ENCODE measurements around the gene LGR4. TPM values are rescaled to one million over a fixed set of nuclear protein-coding genes. Genes with fewer than 3 reads are reported as not detected.

LGR4 gene
- total and polyA plus RNA-seq, 2 of the 13 experiments (the other 11 are each of a cell fraction or from before 2014, with no cell fraction given), result 42.1 to 68.7 TPM

- H3K36me3 ChIP-seq (replicated peaks in 1 of 2; ENCODE audit: control insufficient read depth in 1 of 2, insufficient read depth in 2 of 2, low read length in 2 of 2), result peaks cover 3 to 28% of the 10 kb centered on the region in 2 experiments; a peak in 4 of 5 replicates
- 96% methylated on average over 1 of the region's 1 CpG for WGBS (ENCODE audit: low lambda C conversion rate)
- H3K9ac ChIP-seq (ENCODE audit: insufficient read depth, low read depth, low read length), result no peak overlapping the region
- no peaks in the 10 kb centered on the region for H3K9me3 ChIP-seq (ENCODE audit: low read length)
- intact Hi-C loops (cut with micrococcal nuclease; ENCODE audit: unreplicated experiment), result no loop called here
- H2AFZ ChIP-seq (ENCODE audit: low read length), result no peak overlapping the region
- no peak overlapping the region for H3K4me2 ChIP-seq (ENCODE audit: low read depth, low read length)
- no peak overlapping the region for H3K4me3 ChIP-seq (replicated peaks in 1 of 3; ENCODE audit: insufficient read depth in 1 of 3, low read depth in 2 of 3, low read length in 3 of 3)
- peaks cover 31% of the 10 kb centered on the region for H3K4me1 ChIP-seq (ENCODE audit: insufficient read depth, low read length)
- H3K27me3 ChIP-seq (ENCODE audit: control insufficient read depth in 1 of 2, insufficient read depth in 2 of 2, low read length in 2 of 2), result no peaks in the 10 kb centered on the region
- ChIA-PET CTCF (ENCODE audit: low intra/inter-chr PET ratio, low total read pairs) (no interaction called here), POLR2A (no interaction called here)
- no peak for FAIRE-seq
- peaks cover 26% of the 10 kb centered on the region; the same call in 1 of the 2 replicates for H4K20me1 ChIP-seq (ENCODE audit: insufficient read depth, low read length)
- H3K79me2 ChIP-seq (ENCODE audit: insufficient read depth, low read length), result peaks cover 64% of the 10 kb centered on the region
- ATAC-seq, result no peak
- no peak for TF ChIP-seq THRA (CRISPR knock-in tag; IDR thresholded peaks at IDR 0.05; ENCODE audit: borderline replicate concordance)
- no peak for TF ChIP-seq MIER3 (CRISPR knock-in tag; IDR thresholded peaks at IDR 0.05; ENCODE audit: borderline replicate concordance)
- TF ChIP-seq ZFP36L2 (CRISPR knock-in tag; IDR thresholded peaks at IDR 0.05), result no peak
- no peak for TF ChIP-seq NR3C1 (CRISPR knock-in tag; IDR thresholded peaks at IDR 0.05)
- no peak for TF ChIP-seq ASH2L (IDR thresholded peaks at IDR 0.05; ENCODE audit: insufficient read length, low read depth, low read length)
- no peak for TF ChIP-seq RERE (CRISPR knock-in tag; IDR thresholded peaks at IDR 0.05; ENCODE audit: low read depth)
- TF ChIP-seq AKAP8 (CRISPR knock-in tag; IDR thresholded peaks at IDR 0.05), result no peak
- TF ChIP-seq FOXA1 (IDR thresholded peaks at IDR 0.05), result no peak
- TF ChIP-seq FOXA1 (CRISPR knock-in tag; IDR thresholded peaks at IDR 0.05), result no peak
- TF ChIP-seq ZNF512 (CRISPR knock-in tag; IDR thresholded peaks at IDR 0.05), result no peak
- TF ChIP-seq ZNF652 (CRISPR knock-in tag; IDR thresholded peaks at IDR 0.05; ENCODE audit: borderline replicate concordance, low read depth), result no peak
- no peak for TF ChIP-seq PRMT3 (CRISPR knock-in tag; IDR thresholded peaks at IDR 0.05; ENCODE audit: borderline replicate concordance, low read depth)
- no peak for TF ChIP-seq ZFP36L1 (CRISPR knock-in tag; IDR thresholded peaks at IDR 0.05)
- TF ChIP-seq ZNF513 (CRISPR knock-in tag; conservative IDR thresholded peaks at IDR 0.05), result no peak
- in situ Hi-C loops (cut with HindIII; ENCODE audit: extremely low pct_ligation_motif_present, low pct_unique_long_range_greater_than_20kb), result no loop called here
- DNase-seq (ENCODE audit: low spot score), result no peak
- BruUV-seq (replicated peaks), result no TSS peak
- no peak overlapping the region for H3K27ac ChIP-seq (ENCODE audit: extremely low read length, insufficient read depth, low read length)
These were observed 62.3 kb downstream of the LGR4 start for GRCh38 chr11:27410272-27410671.

Data from HepG2 (cell line).